Effector memory CD4-positive, alpha-beta T cell (primary cell): Measurements from ENCODE around the gene CCR5.
"Not testable (repeated sequence)": the region's sequence is repeated elsewhere in the genome, so short reads cannot be mapped to it uniquely, and the experiment has no call there.

Source experiments
- DNase-seq, 3 donors: peaks; one replicate each; pipeline ENCODE4 v3.0.0-alpha.2; 2020
- H3K27ac ChIP-seq: 2 replicates; pipeline ENCODE4 v1.7.0; 2013; ENCODE audit warnings: mild to moderate bottlenecking, low read length, moderate library complexity; ENCODE audit not compliant: insufficient read depth, poor library complexity, severe bottlenecking
- H3K27me3 ChIP-seq: replicated peaks from 2 replicates; pipeline ENCODE4 v1.7.0; 2013; ENCODE audit warnings: mild to moderate bottlenecking, low read length; ENCODE audit not compliant: insufficient read depth, control insufficient read depth, poor library complexity, severe bottlenecking
- H3K36me3 ChIP-seq: 2 replicates; pipeline ENCODE4 v1.7.0; 2013; ENCODE audit warnings: mild to moderate bottlenecking, low read length, moderate library complexity; ENCODE audit not compliant: control insufficient read depth, insufficient read depth
- H3K4me1 ChIP-seq: 2 replicates; pipeline ENCODE4 v1.7.0; 2013; ENCODE audit warnings: low read length, mild to moderate bottlenecking; ENCODE audit not compliant: control insufficient read depth, insufficient read depth, poor library complexity, severe bottlenecking
- H3K4me3 ChIP-seq: 2 replicates; pipeline ENCODE4 v1.7.0; 2013; ENCODE audit warnings: low read length, low read depth, mild to moderate bottlenecking; ENCODE audit not compliant: insufficient read depth, poor library complexity, severe bottlenecking
- H3K9me3 ChIP-seq: 2 replicates; pipeline ENCODE4 v1.7.0; 2013; ENCODE audit warnings: mild to moderate bottlenecking, low read length, moderate library complexity; ENCODE audit not compliant: control insufficient read depth

Gene CCR5

GRCh38 chr3:46395766-46396530 lies 25.2 kb downstream of the CCR5 start:
- no peaks in the 10 kb centered on the region for H3K27me3 ChIP-seq
- H3K9me3 ChIP-seq, result no peaks in the 10 kb centered on the region
- H3K4me3 ChIP-seq, result no peak overlapping the region
- H3K4me1 ChIP-seq, result no peaks in the 10 kb centered on the region
- H3K27ac ChIP-seq, result no peak overlapping the region
- no peaks in the 10 kb centered on the region for H3K36me3 ChIP-seq
- no peak for DNase-seq

GRCh38 chr3:46397111-46397510 lies 26.4 kb downstream of the CCR5 start:
- Histone ChIP-seq H3K36me3 (no peaks in the 10 kb centered on the region), H3K9me3 (no peaks in the 10 kb centered on the region), H3K27me3 (no peaks in the 10 kb centered on the region), H3K4me1 (no peaks in the 10 kb centered on the region), H3K27ac (no peak overlapping the region), H3K4me3 (no peak overlapping the region)
- DNase-seq, result no peak

GRCh38 chr3:46398186-46398955 lies 27.6 kb downstream of the CCR5 start:
- Histone ChIP-seq H3K4me3 (no peak overlapping the region), H3K27me3 (no peaks in the 10 kb centered on the region), H3K9me3 (no peaks in the 10 kb centered on the region), H3K36me3 (no peaks in the 10 kb centered on the region), H3K27ac (no peak overlapping the region), H3K4me1 (no peaks in the 10 kb centered on the region)
- DNase-seq, result no peak

GRCh38 chr3:46399098-46399497 lies 28.4 kb downstream of the CCR5 start:
- no peaks in the 10 kb centered on the region for H3K27me3 ChIP-seq
- H3K36me3 ChIP-seq, result no peaks in the 10 kb centered on the region
- H3K4me3 ChIP-seq, result no peak overlapping the region
- H3K27ac ChIP-seq, result no peak overlapping the region
- DNase-seq, result no peak
- no peaks in the 10 kb centered on the region for H3K4me1 ChIP-seq
- no peaks in the 10 kb centered on the region for H3K9me3 ChIP-seq

- Histone ChIP-seq H3K4me3 (no peak overlapping the region), H3K27ac (no peak overlapping the region), H3K36me3 (no peaks in the 10 kb centered on the region), H3K4me1 (no peaks in the 10 kb centered on the region), H3K27me3 (no peaks in the 10 kb centered on the region), H3K9me3 (no peaks in the 10 kb centered on the region)
- DNase-seq, result no peak
Measured at GRCh38 chr3:46399557-46399956, 28.8 kb downstream of the CCR5 start.

- Histone ChIP-seq H3K9me3 (no peaks in the 10 kb centered on the region), H3K36me3 (no peaks in the 10 kb centered on the region), H3K4me1 (no peaks in the 10 kb centered on the region), H3K27ac (no peak overlapping the region), H3K4me3 (no peak overlapping the region), H3K27me3 (no peaks in the 10 kb centered on the region)
- no peak for DNase-seq
Measured at GRCh38 chr3:46400000-46400734, 29.4 kb downstream of the CCR5 start.

GRCh38 chr3:46400846-46401245 lies 30.1 kb downstream of the CCR5 start:
- H3K9me3 ChIP-seq, result no peaks in the 10 kb centered on the region
- no peak for DNase-seq
- no peak overlapping the region for H3K27ac ChIP-seq
- no peaks in the 10 kb centered on the region for H3K36me3 ChIP-seq
- no peaks in the 10 kb centered on the region for H3K27me3 ChIP-seq
- H3K4me3 ChIP-seq, result no peak overlapping the region
- H3K4me1 ChIP-seq, result no peaks in the 10 kb centered on the region

- H3K27ac ChIP-seq, result no peak overlapping the region
- H3K9me3 ChIP-seq, result no peaks in the 10 kb centered on the region
- H3K4me1 ChIP-seq, result no peaks in the 10 kb centered on the region
- H3K4me3 ChIP-seq, result no peak overlapping the region
- no peaks in the 10 kb centered on the region for H3K36me3 ChIP-seq
- DNase-seq, result no peak
- H3K27me3 ChIP-seq, result no peaks in the 10 kb centered on the region
Measured at GRCh38 chr3:46401579-46401978, 30.8 kb downstream of the CCR5 start.

- H3K27ac ChIP-seq, result not testable (repeated sequence)
Measured at GRCh38 chr3:46402902-46403301, 32.2 kb downstream of the CCR5 start.

More at GRCh38 chr3:46402902-46403301, 32.2 kb downstream of the CCR5 start:
- H3K36me3 ChIP-seq, H3K4me3 ChIP-seq, H3K27me3 ChIP-seq, H3K9me3 ChIP-seq, DNase-seq, H3K4me1 ChIP-seq: not testable (repeated sequence)
